ENCODE results near the gene ENTR1. TPM values are rescaled to one million over a fixed set of nuclear protein-coding genes. Genes with fewer than 3 reads are reported as not detected.

Gene ENTR1
- total RNA-seq, 2 donors from 2014 or later, result 19.9 to 52.5 TPM

DNA sequence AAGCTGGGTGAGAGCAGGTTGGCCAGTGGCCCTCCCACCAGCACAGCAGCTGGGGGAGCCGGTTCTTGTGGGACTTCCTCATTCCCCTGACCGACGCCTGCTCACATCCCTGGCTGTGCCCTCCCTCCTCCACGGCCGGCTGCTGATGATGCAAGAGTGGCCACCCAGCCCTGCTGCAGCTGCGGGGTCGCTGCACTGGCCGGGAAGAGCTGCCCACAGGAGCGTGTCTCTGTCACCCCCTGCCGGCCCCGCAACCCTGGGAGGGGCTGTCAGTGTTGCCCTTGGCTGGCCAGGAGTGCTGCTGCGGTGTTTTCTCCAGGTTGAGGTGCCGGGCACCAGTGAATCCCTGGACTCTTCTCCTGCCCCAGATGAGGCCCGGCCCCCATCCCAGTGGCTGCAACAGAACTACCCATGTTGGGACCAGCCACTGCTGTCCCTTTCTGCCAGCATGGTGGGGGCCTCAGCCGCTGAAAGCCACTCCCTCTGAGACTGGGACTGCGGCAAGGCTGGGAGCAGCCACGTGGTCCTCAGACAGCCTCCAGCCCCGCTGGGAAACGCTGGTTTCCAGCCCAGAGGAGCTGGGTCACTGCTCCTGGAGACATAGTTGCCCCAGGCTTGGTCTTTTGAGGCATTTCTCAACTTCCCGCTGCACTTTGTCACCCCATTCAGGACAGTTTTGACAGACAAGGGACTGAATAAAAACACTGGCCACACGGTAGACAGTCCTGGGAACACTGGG is 37.7 kb downstream of the ENTR1 start:
- H3K4me1 ChIP-seq (replicated peaks), result no peaks in the 10 kb centered on the region
- no peaks in the 10 kb centered on the region for H3K36me3 ChIP-seq
- H3K27ac ChIP-seq, result no peak overlapping the region
- H3K27me3 ChIP-seq (replicated peaks; ENCODE audit: insufficient read depth), result no peaks in the 10 kb centered on the region
- intact Hi-C loops (cut with DNase I), result no loop called here
- WGBS, result 31% methylated on average over 21 of the region's 21 CpGs
- H3K4me3 ChIP-seq, result no peak overlapping the region
- no peak for TF ChIP-seq POLR2A (IDR thresholded peaks at IDR 0.05)
- TF ChIP-seq, protein P1, sequence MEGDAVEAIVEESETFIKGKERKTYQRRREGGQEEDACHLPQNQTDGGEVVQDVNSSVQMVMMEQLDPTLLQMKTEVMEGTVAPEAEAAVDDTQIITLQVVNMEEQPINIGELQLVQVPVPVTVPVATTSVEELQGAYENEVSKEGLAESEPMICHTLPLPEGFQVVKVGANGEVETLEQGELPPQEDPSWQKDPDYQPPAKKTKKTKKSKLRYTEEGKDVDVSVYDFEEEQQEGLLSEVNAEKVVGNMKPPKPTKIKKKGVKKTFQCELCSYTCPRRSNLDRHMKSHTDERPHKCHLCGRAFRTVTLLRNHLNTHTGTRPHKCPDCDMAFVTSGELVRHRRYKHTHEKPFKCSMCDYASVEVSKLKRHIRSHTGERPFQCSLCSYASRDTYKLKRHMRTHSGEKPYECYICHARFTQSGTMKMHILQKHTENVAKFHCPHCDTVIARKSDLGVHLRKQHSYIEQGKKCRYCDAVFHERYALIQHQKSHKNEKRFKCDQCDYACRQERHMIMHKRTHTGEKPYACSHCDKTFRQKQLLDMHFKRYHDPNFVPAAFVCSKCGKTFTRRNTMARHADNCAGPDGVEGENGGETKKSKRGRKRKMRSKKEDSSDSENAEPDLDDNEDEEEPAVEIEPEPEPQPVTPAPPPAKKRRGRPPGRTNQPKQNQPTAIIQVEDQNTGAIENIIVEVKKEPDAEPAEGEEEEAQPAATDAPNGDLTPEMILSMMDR (IDR thresholded peaks at IDR 0.05), result peak in 1 of 4 experiments; percentile 2
- no peak for TF ChIP-seq POLR2AphosphoS5 (IDR thresholded peaks at IDR 0.05)
- peak; percentile 54 for DNase-seq (ENCODE audit: low spot score)
- no peaks in the 10 kb centered on the region for H3K9me3 ChIP-seq

DNA sequence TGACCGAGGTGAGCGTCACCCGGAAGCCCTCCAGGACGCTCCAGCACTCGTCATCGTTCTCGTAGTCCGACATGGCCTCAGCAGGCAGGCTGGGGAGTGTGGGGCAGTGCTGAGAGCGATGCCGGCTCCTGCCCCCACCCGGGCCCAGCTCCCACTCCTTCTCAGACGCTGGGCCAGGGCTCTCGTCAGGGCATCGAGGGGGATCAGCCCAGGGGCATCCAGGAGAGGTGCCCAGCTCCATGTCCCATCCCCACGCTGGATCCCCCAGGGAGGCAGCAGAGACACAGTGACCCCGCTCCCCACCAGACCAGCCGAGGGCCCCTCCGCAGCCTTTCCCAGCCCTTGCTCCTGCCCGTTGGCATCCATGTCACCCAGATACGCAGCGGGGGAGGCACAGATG is 38.4 kb downstream of the ENTR1 start:
- Histone ChIP-seq H3K27me3 (replicated peaks; ENCODE audit: insufficient read depth) (no peaks in the 10 kb centered on the region), H3K4me3 (no peak overlapping the region), H3K27ac (no peak overlapping the region), H3K4me1 (replicated peaks) (no peaks in the 10 kb centered on the region), H3K9me3 (no peaks in the 10 kb centered on the region), H3K36me3 (no peaks in the 10 kb centered on the region)
- DNase-seq (ENCODE audit: low spot score), result no peak
- intact Hi-C loops (cut with DNase I), result no loop called here
- WGBS, result 89% methylated on average over 21 of the region's 21 CpGs
- no peak for TF ChIP-seq POLR2A (IDR thresholded peaks at IDR 0.05)
- TF ChIP-seq, protein P1 (IDR thresholded peaks at IDR 0.05), result no peak
- no peak for TF ChIP-seq POLR2AphosphoS5 (IDR thresholded peaks at IDR 0.05)

DNA sequence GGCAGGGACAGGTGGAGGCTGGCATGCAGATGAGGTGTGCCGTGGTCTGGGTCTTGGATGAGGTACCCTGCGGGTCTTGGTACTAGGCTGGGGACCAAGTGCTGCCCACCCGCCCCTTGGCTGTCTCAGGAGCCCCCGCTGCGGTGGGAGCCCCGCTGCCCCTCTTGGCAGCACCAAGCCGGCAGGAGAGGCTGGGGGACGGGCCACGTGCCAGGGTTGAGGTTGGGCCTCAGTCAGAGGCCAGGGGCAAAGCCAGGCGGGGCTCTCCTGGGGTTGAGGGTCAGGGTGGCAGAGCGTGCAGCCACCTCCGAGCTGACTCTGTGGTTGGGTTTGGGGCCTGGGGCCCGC is 38.9 kb downstream of the ENTR1 start:
- H3K4me3 ChIP-seq, result no peak overlapping the region
- no peak for DNase-seq (ENCODE audit: low spot score)
- no peaks in the 10 kb centered on the region for H3K36me3 ChIP-seq
- no peaks in the 10 kb centered on the region for H3K9me3 ChIP-seq
- 91% methylated on average over 9 of the region's 13 CpGs for WGBS
- no peak overlapping the region for H3K27ac ChIP-seq
- TF ChIP-seq POLR2AphosphoS5 (IDR thresholded peaks at IDR 0.05), result no peak
- TF ChIP-seq POLR2A (IDR thresholded peaks at IDR 0.05), result no peak
- TF ChIP-seq, protein P1 (IDR thresholded peaks at IDR 0.05), result no peak
- intact Hi-C loops (cut with DNase I), result no loop called here
- no peaks in the 10 kb centered on the region for H3K27me3 ChIP-seq (replicated peaks; ENCODE audit: insufficient read depth)
- no peaks in the 10 kb centered on the region for H3K4me1 ChIP-seq (replicated peaks)

DNA sequence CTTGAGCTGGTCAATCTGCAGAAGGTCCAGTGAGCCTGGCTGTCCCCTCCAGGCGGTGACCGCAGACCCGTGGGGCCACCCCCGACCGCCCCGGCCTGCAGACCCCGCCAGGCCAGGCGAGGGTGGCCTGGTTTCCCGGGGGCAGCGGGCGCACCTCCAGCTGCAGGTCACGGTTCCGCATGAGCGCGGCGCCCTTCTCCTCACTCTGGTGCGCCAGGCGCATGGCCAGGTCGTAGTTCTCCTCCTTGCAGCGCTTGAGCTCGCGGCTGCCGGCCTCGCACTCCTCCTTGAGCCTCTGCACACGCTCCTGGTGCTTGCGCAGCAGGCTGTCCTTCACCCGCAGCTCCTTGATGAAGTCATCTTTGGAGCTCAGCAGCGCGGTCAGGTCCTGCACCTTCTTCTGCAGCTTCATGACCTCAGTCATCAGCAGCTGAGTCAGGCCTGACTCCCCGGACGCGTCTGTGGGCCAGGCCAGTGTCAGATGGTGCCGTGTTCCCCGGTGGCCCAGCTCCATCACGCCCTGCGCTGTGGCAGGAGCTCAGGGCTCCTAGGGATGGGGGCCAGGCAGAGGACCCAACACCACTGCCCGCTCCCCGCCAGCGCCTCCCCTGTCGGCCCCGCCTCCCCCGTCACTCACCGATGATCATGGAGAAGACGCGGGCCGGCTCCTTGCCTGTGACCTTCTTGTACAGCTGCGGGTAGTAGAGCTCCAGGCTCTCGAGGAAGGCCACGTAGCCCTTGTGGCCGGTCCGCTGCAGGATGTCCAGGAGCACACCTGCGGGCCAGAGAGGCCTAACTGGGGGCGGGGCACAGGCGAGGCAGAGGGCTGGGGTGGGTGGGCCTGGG is 39.5 kb downstream of the ENTR1 start:
- 93% methylated on average over 52 of the region's 54 CpGs for WGBS
- Histone ChIP-seq H3K36me3 (no peaks in the 10 kb centered on the region), H3K4me3 (no peak overlapping the region), H3K9me3 (no peaks in the 10 kb centered on the region), H3K4me1 (replicated peaks) (no peaks in the 10 kb centered on the region), H3K27ac (no peak overlapping the region), H3K27me3 (replicated peaks; ENCODE audit: insufficient read depth) (no peaks in the 10 kb centered on the region)
- TF ChIP-seq POLR2A (IDR thresholded peaks at IDR 0.05) (no peak), POLR2AphosphoS5 (IDR thresholded peaks at IDR 0.05) (no peak)
- TF ChIP-seq, protein P1 (IDR thresholded peaks at IDR 0.05), result no peak
- intact Hi-C loops (cut with DNase I), result no loop called here
- no peak for DNase-seq (ENCODE audit: low spot score)
